Activated T-helper 2 cell treated with anti-CD3 and anti-CD28 coated beads, Interferon-gamma antibody, Interleukin-2, Interleukin-4, amounts not matched to agents 10 μg/mL and 5 μg/mL and 100 μg/mL, durations not matched to agents 14 hours and 24 hours and 36 hours (primary cell): Measurements from ENCODE around the gene CDC42BPA. TPM values are rescaled to one million over a fixed set of nuclear protein-coding genes. Genes with fewer than 3 reads are reported as not detected.
A peak's percentile ranks its signal among the peaks of the same experiment; 100 is the strongest.

ENCODE experiments used
- DNase-seq: peaks from one replicate; pipeline ENCODE4 v3.0.0; 2021; ENCODE audit warnings: low spot score
- H3K27ac Mint-ChIP-seq: one replicate; pipeline ENCODE4 v1.8.0; 2021; ENCODE audit warnings: mixed read lengths
- H3K27me3 Mint-ChIP-seq: one replicate; pipeline ENCODE4 v1.8.0; 2021; ENCODE audit warnings: low read depth, mixed read lengths
- H3K36me3 Mint-ChIP-seq: one replicate; pipeline ENCODE4 v1.8.0; 2021; ENCODE audit warnings: low read depth, mixed read lengths
- H3K4me1 Mint-ChIP-seq: one replicate; pipeline ENCODE4 v1.8.0; 2021; ENCODE audit warnings: low read depth, mixed read lengths
- H3K4me3 Mint-ChIP-seq: one replicate; pipeline ENCODE4 v1.8.0; 2021; ENCODE audit warnings: low read depth, mild to moderate bottlenecking, moderate library complexity, mixed read lengths
- H3K9me3 Mint-ChIP-seq: one replicate; pipeline ENCODE4 v1.8.0; 2021; ENCODE audit warnings: mixed read lengths
- intact Hi-C: fragments of 100-400 bp; cut with micrococcal nuclease; formaldehyde crosslinking; loops from one replicate; pipeline ENCODE4 v1.15.1; 2023
- total RNA-seq: library from RNA; stranded (reverse); gene quantifications from 2 replicates; pipeline ENCODE4 v1.2.3, GENCODE V29; 2022

The CDC42BPA gene
- total RNA-seq, 1 donor from 2014 or later, result 6.6 TPM

DNA sequence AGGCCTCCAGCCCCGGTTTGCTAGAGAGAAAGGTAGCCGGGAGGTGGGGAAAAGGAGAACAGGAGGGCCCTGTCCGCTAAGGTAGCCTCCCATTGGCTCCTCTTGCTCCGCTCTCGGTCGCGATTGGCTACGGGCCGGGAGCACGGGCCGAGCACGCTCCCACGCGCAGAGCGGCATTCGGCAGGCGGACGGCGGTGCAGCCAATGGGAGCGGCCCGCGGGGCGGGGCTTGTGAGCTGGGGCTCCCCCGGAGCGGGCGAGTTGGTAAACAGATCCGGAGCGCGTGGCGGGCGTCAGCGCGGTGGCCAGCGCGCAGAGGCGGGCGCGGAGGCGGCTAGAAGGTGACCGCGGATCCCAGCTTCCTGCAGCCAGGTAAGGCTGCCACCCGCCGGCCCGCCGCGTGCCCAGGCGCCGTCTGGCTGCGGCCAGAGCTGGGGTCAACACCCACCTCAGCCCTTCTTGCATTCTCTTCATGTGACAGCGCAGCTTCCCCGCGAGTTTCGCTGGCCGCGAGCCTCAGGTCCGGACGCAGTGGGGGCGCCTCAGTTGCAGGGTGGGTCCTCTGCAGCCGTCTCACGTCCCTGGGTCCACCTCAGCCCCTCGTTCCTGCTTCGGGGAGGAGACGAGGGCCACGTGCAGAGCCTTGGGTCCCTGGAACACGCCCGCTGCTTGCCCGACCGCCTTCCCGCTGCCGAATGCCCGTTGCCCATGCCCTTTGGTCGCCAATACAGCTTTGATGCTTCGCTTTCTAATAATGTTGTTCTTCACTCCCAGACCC is 378.1 kb downstream of the CDC42BPA start, which contains the start of gene COQ8A:
TSS of gene COQ8A (plus strand) at position 266 of the 777 bp plus-strand sequence. CDS start 21,092 bp downstream, outside the sequence.
- H3K4me1 Mint-ChIP-seq, result peaks cover 32% of the 10 kb centered on the region
- DNase-seq, result peak; percentile 99
- peak within 1 kb of the TSS; percentile 87 for H3K4me3 Mint-ChIP-seq
- no peaks in the 10 kb centered on the region for H3K27me3 Mint-ChIP-seq
- intact Hi-C loops, result loop anchor here (5.0 kb wide), 2 partner anchors 313 to 377 kb away; partner anchors contain the start of gene CDC42BPA
- peaks cover 15% of the 10 kb centered on the region for H3K36me3 Mint-ChIP-seq
- peak within 1 kb of the TSS; percentile 96 for H3K27ac Mint-ChIP-seq
- peaks cover 14% of the 10 kb centered on the region for H3K9me3 Mint-ChIP-seq

Other genes with a start within 250 kb of the CDC42BPA start
- gene ZNF678, start 245.1 kb upstream of the CDC42BPA start, total RNA-seq, result 5.1 and 5.7 TPM in 2 replicates